ENCODE data around the gene C12orf43.
"Not testable (repeated sequence)": the region's sequence is repeated elsewhere in the genome, so short reads cannot be mapped to it uniquely, and the experiment has no call there.

The C12orf43 gene

GRCh38 chr12:121015825-121016766 lies at the start of gene C12orf43:
Gene C12orf43, minus strand, starts transcription at chr12:121016487. Its CDS starts 13 bp downstream, at chr12:121016474.
- DNase-seq (ENCODE audit: low spot score) = peak; percentile 91

- DNase-seq (ENCODE audit: low spot score) = no peak
Observed at GRCh38 chr12:121065345-121065744, 49.1 kb upstream of the C12orf43 start.

GRCh38 chr12:121064586-121064985 lies 48.3 kb upstream of the C12orf43 start:
- not testable (repeated sequence) for DNase-seq (ENCODE audit: low spot score)

- no peak for DNase-seq (ENCODE audit: low spot score)
Observed at GRCh38 chr12:121064116-121064515, 47.8 kb upstream of the C12orf43 start.

GRCh38 chr12:121062391-121063045 lies 46.2 kb upstream of the C12orf43 start:
- no peak for DNase-seq (ENCODE audit: low spot score)

- peak; percentile 54 for DNase-seq (ENCODE audit: low spot score)
Observed at GRCh38 chr12:121061831-121062230, 45.5 kb upstream of the C12orf43 start.

GRCh38 chr12:121060149-121061001 lies 44.1 kb upstream of the C12orf43 start:
- no peak for DNase-seq (ENCODE audit: low spot score)

GRCh38 chr12:121059031-121059898 lies 43.0 kb upstream of the C12orf43 start:
- DNase-seq (ENCODE audit: low spot score) = no peak

GRCh38 chr12:121057794-121058193 lies 41.5 kb upstream of the C12orf43 start:
- DNase-seq (ENCODE audit: low spot score) = no peak

- no peak for DNase-seq (ENCODE audit: low spot score)
Observed at GRCh38 chr12:121053706-121054105, 37.4 kb upstream of the C12orf43 start.

- no peak for DNase-seq (ENCODE audit: low spot score)
Observed at GRCh38 chr12:121050725-121051124, 34.4 kb upstream of the C12orf43 start.

- no peak for DNase-seq (ENCODE audit: low spot score)
Observed at GRCh38 chr12:121048442-121048841, 32.2 kb upstream of the C12orf43 start.

- not testable (repeated sequence) for DNase-seq (ENCODE audit: low spot score)
Observed at GRCh38 chr12:121047400-121047799, 31.1 kb upstream of the C12orf43 start.

GRCh38 chr12:121043067-121043466 lies 26.8 kb upstream of the C12orf43 start:
- DNase-seq (ENCODE audit: low spot score) = no peak

GRCh38 chr12:121038861-121039668 lies 22.8 kb upstream of the C12orf43 start, which contains the start of gene OASL:
Gene OASL, minus strand, starts transcription at chr12:121039246. Its CDS starts 275 bp downstream, at chr12:121038971.
- DNase-seq (ENCODE audit: low spot score) = no peak

- DNase-seq (ENCODE audit: low spot score) = no peak
Observed at GRCh38 chr12:121036810-121037326, 20.6 kb upstream of the C12orf43 start.

GRCh38 chr12:121034616-121035305 lies 18.5 kb upstream of the C12orf43 start:
- DNase-seq (ENCODE audit: low spot score) = no peak

- no peak for DNase-seq (ENCODE audit: low spot score)
Observed at GRCh38 chr12:121033625-121034349, 17.5 kb upstream of the C12orf43 start.
